Uterus (tissue), 2 donors: ENCODE data around the gene UBE3C.

Experiments used
- POLR2A ChIP-seq, 2 donors: fragments of 450-650 bp; IDR thresholded peaks; one replicate each; pipeline ENCODE4 v1.6.1; 2016; ENCODE audit warnings: antibody characterized with exemption in 2 of 2, mild to moderate bottlenecking in 1 of 2, moderate library complexity in 1 of 2
- TF ChIP-seq, protein P1 (sequence below), 4 experiments: fragments of 200-600 bp in 2 of 4; fragments of 450-650 bp in 2 of 4; sonication (generic) in 2 of 4; IDR thresholded peaks; one replicate each; pipeline ENCODE4 v1.5.1; 2016 to 2019; ENCODE audit warnings: antibody characterized with exemption in 4 of 4, mild to moderate bottlenecking in 2 of 4, moderate library complexity in 1 of 4

DNA sequence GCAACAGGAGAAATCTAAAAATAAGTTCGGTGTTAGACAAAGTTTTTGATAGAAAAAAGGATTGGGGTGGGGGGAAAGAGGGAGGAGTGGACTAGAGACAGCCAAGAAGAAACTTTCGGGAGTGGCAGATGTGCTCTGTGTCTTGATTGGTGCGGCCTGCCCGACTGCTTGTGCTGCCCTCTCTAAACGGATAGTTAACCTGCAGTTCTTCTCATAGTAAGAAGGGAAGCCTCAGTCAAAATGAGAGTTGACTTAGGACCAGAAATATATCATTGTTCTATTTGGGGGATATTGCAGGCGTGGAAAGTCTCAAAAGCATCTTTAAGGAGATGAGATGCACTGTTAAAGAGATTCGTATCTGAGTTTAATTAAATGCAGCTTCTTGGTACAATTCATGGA lies 39.3 kb downstream of the UBE3C start:
- TF ChIP-seq, protein P1, sequence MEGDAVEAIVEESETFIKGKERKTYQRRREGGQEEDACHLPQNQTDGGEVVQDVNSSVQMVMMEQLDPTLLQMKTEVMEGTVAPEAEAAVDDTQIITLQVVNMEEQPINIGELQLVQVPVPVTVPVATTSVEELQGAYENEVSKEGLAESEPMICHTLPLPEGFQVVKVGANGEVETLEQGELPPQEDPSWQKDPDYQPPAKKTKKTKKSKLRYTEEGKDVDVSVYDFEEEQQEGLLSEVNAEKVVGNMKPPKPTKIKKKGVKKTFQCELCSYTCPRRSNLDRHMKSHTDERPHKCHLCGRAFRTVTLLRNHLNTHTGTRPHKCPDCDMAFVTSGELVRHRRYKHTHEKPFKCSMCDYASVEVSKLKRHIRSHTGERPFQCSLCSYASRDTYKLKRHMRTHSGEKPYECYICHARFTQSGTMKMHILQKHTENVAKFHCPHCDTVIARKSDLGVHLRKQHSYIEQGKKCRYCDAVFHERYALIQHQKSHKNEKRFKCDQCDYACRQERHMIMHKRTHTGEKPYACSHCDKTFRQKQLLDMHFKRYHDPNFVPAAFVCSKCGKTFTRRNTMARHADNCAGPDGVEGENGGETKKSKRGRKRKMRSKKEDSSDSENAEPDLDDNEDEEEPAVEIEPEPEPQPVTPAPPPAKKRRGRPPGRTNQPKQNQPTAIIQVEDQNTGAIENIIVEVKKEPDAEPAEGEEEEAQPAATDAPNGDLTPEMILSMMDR (IDR thresholded peaks at IDR 0.05): no peak
- no peak for TF ChIP-seq POLR2A (IDR thresholded peaks at IDR 0.05)
